ENCODE results near the gene PER2. TPM values are rescaled to one million over a fixed set of nuclear protein-coding genes. Genes with fewer than 3 reads are reported as not detected.

PER2 gene
- total and polyA plus RNA-seq, 8 donors: 4.4 to 188 (median 23.2) TPM

DNA sequence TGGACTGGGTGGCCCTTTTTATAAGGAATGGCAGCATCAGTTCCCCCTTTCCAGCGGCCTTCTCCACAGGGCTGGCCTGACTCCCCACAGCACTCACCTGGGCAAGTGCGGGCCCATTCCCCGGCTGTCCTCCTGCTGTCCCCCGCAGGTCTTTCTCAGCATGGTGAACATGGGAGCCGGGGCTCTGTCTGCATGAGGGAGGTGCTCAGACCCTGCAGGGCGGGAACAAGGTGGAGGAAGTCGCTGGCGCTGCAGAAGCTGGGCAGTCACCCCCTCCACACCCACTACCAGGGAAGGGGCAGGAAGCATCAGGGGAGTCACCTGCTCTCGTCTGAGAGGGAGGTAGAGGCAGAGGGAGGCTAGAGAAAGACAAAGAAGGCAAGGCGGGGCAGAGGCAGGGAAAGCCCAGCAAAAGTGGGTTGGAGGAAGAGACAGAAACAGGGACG lies 60.8 kb downstream of the PER2 start:
- intact Hi-C loops (cut with DNase I; ENCODE audit: low total_unique reads): no loop called here
- 83 to 91% (median 88%) methylated on average over 11 of the region's 11 CpGs for WGBS, 5 donors
- H3K27ac ChIP-seq: peak overlapping the region in 1 of 5 donors; percentile 73
- no peaks in the 10 kb centered on the region for H3K27me3 ChIP-seq
- no peak for DNase-seq
- TF ChIP-seq, protein P1, sequence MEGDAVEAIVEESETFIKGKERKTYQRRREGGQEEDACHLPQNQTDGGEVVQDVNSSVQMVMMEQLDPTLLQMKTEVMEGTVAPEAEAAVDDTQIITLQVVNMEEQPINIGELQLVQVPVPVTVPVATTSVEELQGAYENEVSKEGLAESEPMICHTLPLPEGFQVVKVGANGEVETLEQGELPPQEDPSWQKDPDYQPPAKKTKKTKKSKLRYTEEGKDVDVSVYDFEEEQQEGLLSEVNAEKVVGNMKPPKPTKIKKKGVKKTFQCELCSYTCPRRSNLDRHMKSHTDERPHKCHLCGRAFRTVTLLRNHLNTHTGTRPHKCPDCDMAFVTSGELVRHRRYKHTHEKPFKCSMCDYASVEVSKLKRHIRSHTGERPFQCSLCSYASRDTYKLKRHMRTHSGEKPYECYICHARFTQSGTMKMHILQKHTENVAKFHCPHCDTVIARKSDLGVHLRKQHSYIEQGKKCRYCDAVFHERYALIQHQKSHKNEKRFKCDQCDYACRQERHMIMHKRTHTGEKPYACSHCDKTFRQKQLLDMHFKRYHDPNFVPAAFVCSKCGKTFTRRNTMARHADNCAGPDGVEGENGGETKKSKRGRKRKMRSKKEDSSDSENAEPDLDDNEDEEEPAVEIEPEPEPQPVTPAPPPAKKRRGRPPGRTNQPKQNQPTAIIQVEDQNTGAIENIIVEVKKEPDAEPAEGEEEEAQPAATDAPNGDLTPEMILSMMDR (IDR thresholded peaks at IDR 0.05): no peak
- no peak for TF ChIP-seq EP300 (IDR thresholded peaks at IDR 0.05)
- no peak for TF ChIP-seq POLR2AphosphoS5 (IDR thresholded peaks at IDR 0.05)
- TF ChIP-seq POLR2A (IDR thresholded peaks at IDR 0.05): no peak
- peaks cover 0 to 53% (median 24%) of the 10 kb centered on the region in 4 donors for H3K4me1 ChIP-seq
- peaks cover 0 to 9% (median 3%) of the 10 kb centered on the region in 4 donors for H3K36me3 ChIP-seq
- no peak overlapping the region for H3K4me3 ChIP-seq
- H3K9me3 ChIP-seq: no peaks in the 10 kb centered on the region

DNA sequence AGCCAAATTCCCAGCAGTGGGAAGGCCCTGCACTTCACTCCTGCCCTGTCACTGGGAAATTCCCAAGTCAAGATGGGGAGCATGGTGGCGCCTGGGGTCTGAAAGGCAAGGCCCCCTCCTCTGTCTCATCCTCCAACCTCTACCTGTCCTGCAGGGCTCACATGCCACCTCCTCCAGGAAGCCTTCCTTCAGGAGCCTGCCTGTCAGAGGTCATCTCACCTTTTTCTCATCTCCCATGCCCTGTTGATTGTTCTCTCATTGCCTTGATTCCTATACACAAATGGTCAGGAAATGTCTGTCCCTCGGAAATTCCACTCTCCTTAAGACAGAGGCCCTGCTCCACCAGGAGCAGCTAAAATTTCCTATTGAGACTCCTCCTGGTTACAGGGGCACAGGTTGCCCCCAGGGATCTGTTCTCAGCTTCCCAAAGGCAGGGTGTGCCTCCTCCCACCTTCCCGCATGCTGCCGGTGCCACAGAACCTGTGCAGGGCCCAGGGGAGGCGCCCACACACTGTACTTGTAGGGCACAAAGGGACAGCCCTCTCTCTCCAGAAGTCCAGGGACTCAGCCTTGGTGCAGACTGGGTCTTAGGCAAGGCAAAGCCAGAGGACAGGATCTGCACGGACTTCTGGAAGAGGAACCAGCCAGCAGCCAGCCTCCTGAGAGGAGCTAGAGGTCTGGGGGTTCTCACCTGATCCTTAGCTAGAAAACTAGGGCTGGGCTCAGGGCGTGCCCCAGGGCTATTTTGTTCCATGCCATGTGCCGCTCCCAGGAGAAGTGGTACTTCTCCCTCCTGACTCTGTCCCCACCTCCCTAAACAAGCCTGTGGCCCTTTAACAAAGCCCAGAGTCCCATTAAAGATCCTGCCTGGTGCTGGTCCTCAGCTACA lies 61.5 kb downstream of the PER2 start:
- WGBS, 5 donors: 75 to 93% (median 80%) methylated on average over 6 to 8 of the region's 8 CpGs
- no peak for DNase-seq

DNA sequence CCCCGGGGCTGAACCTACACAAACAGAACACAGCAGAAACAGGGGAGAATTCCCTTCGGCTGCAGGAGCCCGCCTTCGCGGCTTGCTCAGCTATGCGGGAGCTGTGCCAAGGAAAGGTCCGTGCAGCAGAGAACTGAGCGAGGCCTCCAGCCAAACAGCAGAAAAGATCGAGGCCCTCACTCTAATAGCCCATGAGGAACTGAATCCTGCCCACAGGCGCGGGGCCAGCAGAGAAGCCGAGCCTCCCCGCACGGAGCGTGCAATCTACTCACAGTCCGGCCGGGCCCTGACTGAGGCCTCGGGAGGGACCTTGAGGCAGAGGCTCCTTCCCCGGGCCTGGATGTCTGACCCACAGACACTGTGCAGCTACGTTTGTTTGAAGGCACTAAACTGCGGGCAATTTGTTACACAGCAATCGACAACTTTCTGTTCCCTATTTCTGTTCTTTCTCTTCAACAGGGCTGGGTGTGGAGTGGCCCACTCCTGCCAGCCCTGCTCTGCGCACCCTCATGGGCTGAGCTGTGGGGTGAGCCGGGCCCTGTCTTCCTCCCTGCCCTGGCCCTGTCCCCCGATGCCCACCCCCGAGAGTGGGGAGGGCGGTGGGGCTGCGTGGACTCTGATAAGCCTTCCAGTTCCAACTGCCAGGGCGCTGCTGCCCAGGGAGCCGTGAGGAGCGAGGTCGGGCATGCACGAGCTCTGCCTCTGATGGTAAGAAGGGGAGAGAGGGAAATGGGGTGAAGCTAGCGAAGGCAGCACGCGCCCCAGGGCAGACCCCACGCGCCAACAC lies 62.3 kb downstream of the PER2 start:
- no peaks in the 10 kb centered on the region for H3K9me3 ChIP-seq
- TF ChIP-seq EP300 (IDR thresholded peaks at IDR 0.05) (no peak), POLR2AphosphoS5 (IDR thresholded peaks at IDR 0.05) (no peak), POLR2A (IDR thresholded peaks at IDR 0.05) (no peak)
- TF ChIP-seq, protein P1 (IDR thresholded peaks at IDR 0.05): no peak
- H3K36me3 ChIP-seq: peaks cover 0 to 9% (median 3%) of the 10 kb centered on the region in 4 donors
- H3K4me1 ChIP-seq: peaks cover 0 to 46% (median 15%) of the 10 kb centered on the region in 4 donors
- WGBS, 5 donors: 63 to 75% (median 70%) methylated on average over 35 to 38 of the region's 38 CpGs
- intact Hi-C loops (cut with DNase I; ENCODE audit: low total_unique reads): no loop called here
- peak overlapping the region in 1 of 5 donors; percentile 49 for H3K27ac ChIP-seq
- peak; percentile 62 to 69 for DNase-seq
- no peak overlapping the region for H3K4me3 ChIP-seq
- no peaks in the 10 kb centered on the region for H3K27me3 ChIP-seq

More for the DNA sequence above, 61.5 kb downstream of the PER2 start:
- Histone ChIP-seq H3K9me3 (no peaks in the 10 kb centered on the region), H3K27ac (peak overlapping the region in 1 of 5 donors; percentile 73), H3K36me3 (peaks cover 0 to 9% (median 3%) of the 10 kb centered on the region in 4 donors), H3K4me1 (peaks cover 0 to 53% (median 23%) of the 10 kb centered on the region in 4 donors), H3K27me3 (no peaks in the 10 kb centered on the region), H3K4me3 (no peak overlapping the region)
- intact Hi-C loops (cut with DNase I; ENCODE audit: low total_unique reads): no loop called here
- TF ChIP-seq EP300 (IDR thresholded peaks at IDR 0.05) (no peak), POLR2AphosphoS5 (IDR thresholded peaks at IDR 0.05) (no peak), POLR2A (IDR thresholded peaks at IDR 0.05) (no peak)
- TF ChIP-seq, protein P1 (IDR thresholded peaks at IDR 0.05): no peak

DNA sequence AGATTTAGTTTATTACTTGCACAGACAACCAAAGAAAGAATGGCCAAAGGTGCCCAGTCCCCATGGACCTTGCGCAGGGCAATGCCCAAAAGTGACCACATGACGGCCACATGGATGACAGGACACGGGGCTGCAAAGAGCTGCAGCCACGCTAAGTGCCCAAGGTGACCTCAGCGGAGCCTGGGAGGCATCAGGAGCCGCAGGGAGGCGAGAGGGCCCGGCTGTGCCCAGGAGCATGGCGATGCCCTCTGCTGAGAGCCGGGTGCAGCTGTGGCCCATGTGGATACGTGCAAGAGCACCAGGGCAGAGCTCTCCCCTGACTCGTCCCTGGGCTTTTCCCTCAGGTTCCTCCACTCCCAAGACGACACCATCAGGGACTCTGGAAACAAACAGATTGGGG lies 63.3 kb downstream of the PER2 start:
- Histone ChIP-seq H3K27me3 (no peaks in the 10 kb centered on the region), H3K27ac (no peak overlapping the region), H3K9me3 (no peaks in the 10 kb centered on the region), H3K4me3 (no peak overlapping the region), H3K36me3 (peaks cover 0 to 9% (median 3%) of the 10 kb centered on the region in 4 donors), H3K4me1 (peaks cover 0 to 38% (median 12%) of the 10 kb centered on the region in 4 donors)
- intact Hi-C loops (cut with DNase I; ENCODE audit: low total_unique reads): no loop called here
- 90 to 100% (median 94%) methylated on average over 2 to 13 of the region's 13 CpGs for WGBS, 5 donors
- no peak for DNase-seq
- TF ChIP-seq, protein P1 (IDR thresholded peaks at IDR 0.05): no peak
- TF ChIP-seq POLR2AphosphoS5 (IDR thresholded peaks at IDR 0.05) (no peak), EP300 (IDR thresholded peaks at IDR 0.05) (no peak), POLR2A (IDR thresholded peaks at IDR 0.05) (no peak)
